Measurements from ENCODE around the gene FRMD3.

Gene FRMD3

DNA sequence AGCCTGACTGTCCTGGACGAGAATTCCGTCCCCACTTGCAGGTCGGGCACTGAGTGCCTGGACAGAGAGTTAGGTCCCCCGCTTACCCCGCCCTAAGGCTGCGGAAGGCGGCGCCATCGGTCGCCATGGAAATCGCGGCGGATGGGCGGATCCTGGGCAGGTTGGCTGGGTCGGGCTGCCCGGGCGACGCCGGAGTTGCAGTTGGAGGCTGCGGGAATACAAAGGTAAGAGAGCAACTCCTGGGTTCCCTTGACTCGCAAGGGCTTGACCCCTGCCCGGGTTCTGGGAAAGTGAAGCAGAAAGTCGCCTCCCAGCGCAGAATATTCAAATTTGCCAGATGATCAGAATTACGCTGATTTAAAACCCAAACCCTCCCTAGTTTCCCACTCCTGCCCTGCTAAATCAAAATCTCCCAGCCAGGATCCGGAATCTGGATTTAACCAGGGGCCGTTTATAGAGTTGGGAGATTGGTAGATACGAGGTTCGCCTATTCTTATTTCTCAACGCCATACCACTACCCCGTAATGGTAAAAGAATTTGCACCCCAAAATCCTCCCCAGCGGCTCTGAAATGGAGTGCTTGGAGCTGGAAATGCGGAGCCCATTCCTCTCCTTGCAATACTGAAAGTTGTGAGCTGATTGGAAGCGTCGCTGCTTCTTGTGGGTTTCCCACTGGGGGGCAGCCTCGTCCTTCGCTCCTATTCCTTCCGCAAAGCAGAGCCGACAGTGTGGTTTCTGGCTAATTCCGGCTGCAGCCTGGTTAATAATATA lies 318.9 kb downstream of the FRMD3 start:
- DNase-seq = peak; percentile 73

DNA sequence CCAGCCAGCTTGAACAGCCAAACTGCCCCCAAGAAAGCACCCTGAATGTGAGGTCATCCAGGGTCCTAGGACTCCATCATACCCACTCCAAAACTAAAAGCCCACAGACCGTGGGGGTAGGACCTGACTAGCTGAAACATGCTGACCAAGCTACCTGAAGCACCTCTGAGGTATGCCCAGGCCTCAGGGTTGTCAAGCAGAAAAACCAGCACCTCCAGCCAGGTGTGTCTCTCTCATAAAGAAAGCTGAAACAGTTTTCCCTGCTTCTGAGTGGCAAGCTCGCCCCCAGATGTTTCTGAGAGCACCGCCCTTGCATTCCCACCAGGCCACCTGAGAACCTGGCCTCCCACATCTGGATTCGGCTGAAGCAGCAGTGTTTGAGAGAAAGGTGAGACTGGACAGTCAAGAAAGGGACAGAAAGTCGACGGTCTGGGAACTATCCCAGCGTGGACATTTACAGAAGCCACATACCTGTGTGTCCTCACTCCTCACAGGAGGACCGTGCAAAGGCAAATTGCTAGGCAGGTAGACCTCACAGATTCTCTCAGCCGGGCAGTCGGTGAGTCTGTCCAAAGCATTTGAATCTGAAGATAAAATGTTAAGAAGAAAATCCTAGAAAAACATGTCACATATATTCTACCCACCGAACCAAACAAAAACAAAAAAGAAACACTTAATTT lies 319.6 kb downstream of the FRMD3 start:
- DNase-seq = no peak

DNA sequence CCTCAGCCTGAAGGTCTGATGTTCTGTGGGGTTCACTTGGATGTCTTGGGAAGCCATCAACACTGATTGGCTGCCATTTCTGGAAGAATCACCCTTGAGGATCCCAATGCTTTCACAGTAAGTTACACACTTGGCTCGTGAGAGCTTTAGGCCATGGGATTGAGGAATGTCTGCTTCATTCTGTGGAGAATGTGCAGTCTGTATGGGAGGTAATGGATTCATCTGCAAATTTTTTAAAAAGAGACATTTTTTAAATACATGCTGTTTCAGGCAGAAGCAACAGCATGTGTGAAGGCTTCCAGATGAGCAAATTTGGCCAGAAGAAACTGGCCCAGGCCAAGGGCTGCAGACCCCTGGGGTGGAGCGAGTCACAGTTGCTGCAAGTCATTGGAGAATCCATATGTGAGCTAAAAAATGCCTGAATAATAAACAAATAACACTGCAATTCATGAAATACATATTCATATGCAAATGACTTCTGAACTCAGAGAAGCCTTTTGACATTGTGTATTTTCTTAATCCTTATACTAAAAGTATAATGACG lies 328.9 kb downstream of the FRMD3 start:
- DNase-seq = no peak

DNA sequence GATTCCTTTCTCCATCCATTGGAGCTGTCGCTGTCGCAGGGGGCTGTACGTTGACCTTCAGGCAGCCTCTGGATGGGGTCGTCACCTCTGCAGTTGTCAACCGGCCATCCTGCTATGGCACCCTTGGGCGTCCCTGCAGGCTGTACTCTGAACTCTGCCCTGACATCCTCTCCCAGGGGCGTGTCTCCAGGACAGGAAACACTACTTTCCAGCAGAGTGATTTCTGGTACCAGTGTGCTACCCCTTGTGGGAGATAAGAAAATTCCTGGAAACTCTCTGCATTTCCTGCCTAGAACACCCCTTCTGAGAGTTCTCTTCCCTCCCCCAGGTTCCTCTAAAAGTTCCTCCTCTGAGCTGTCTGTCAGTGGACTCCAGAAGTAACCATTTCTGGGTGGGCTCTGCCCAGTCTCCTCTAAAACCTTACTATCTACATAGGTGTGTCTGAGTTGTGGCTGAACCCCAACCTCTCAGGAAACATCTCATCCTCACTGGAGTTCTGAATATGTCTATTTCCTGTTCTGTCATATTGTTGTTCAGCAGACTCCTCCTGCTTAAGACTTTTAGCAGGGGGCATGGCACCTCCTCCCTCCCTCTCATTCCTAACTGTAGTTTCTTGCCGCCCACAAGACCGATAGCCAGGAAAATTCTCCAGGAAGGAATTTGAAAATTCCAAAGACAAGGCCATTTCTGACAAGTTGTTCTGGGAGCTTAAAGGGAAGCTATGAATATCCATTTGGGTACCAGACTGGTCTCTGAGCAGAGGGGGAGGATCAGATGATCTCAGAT lies 329.9 kb downstream of the FRMD3 start:
- no peak for DNase-seq

DNA sequence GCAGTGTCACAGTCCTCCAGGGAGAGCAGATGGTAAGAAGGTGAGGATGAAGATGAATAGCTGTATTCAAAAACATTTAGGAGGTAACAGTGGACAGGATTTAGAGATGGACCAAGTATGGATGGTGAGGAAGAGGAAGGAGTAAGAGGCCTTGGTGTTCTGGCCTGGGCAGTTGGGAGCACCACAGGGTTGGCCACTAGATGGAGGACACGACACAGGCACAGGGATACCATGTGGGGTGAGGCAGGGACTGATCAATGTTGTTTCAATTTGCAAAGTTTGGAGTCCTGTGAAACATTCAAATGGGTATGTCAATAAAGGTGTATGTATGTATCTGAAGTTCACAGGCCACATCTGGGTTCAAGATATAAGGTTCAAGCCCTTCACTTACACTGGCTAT lies 334.2 kb downstream of the FRMD3 start:
- DNase-seq = no peak

DNA sequence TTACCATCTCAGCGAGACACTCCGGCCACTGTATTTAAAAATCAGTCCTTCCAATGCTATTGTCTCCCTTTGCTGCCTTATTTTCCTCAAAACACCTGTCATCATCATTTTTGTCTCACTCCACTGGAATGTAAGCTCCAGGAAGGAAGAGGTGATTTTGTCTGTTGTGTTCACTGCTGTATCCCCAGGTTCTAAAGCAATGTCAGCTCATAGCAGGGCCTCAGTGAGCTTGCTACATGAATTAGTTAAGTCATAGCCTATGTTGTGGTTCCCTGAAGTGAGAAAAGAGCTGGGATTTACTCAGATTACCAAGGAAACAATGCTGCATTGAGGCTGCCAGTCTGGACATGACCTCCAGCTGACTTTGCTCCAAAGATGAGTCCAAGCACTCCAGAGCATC lies 337.7 kb downstream of the FRMD3 start:
- no peak for DNase-seq

DNA sequence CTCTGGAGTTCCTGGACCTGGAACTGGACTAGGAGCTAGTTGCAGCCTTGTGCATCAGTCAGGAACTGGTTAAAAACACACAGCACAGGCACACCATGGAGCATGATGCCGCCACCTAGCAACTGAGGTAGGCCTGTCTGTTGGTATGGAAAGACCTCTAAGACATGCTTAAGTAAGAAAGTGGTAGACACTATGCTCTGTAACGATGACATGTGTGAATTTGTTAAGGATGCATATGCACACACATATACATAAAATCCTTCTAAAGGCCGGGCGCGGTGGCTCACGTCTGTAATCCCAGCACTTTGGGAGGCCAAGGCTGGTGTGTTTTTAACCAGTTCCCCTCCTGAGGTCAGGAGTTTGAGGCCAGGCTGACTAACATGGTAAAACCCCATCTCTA lies 338.4 kb downstream of the FRMD3 start:
- no peak for DNase-seq

DNA sequence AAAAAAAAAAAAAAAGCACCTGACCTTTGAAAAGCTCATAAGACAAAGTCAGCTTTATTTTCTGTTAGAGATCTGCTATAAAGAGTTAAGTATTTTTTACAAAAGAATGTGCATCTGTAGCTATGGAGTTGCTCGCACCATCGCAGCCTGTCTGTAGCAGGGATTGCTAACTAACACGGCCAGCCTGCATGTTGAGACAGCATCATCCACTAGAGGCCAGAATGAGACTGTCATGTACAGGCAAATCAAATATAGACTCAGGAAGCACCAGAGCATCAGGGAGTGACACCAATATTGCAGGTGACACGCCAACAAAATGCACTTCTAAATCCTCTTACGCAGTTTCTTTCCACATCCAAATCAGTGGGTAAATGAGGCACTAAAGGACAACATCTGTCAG lies 339.0 kb downstream of the FRMD3 start:
- peak; percentile 48 for DNase-seq

DNA sequence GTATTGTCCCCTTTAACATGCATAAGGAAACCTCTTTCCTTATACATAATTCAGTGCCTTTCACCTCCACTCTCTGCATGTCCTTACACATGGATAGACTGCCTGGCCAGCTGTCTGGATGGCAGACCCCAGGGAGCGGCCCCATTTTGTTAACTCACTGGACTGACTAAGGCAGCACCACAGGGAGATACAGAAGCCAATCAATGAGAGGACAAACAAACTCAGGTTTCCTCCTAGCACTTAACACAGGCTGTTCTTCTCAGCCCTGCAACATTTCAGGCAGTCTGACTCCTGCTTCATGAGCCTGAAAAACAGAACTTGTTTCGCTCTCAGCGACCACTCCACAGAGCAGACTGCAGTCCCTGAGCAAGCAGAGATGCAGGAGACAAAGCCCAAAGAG lies 339.8 kb downstream of the FRMD3 start:
- no peak for DNase-seq

DNA sequence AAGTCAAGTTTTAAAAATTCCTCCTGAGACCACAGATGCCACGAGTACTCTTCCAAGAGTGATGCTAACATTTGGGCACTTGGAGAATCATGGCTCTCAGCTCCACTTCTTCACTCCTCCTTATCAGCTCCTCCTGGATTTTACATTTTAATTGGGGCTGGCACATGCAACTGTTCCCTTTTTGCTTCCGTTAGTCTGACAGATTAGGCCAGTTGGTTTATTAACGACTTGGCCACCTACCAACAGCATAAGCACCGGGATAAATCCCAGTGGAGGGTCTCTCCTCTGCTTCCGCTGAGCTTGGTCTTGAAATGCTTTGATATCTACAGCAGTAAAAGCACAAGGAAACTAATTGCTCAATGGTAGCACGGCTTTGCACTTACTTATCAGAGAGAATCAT lies 340.6 kb downstream of the FRMD3 start:
- no peak for DNase-seq

DNA sequence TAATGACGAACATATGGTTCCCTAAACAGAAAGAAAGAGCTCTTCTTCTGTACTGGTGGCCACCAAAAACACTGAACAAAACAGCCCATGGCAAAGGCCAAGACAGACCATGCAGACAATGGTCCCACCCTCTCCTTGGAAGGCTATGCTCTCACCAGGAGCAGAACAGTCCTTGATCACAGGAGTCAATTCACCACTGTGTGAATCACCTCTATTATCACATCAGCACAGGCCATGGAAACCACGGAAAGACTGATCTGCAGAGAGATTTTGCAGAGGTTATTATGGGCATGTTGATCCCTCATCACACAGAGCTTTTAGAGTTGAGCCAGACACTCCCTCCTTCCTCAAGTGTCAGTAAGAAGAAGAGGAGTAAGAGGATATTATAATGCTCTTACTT lies 341.3 kb downstream of the FRMD3 start:
- peak; percentile 18 for DNase-seq
